ENCODE measurements around the gene SNAP25. TPM values are rescaled to one million over a fixed set of nuclear protein-coding genes. Genes with fewer than 3 reads are reported as not detected.

The SNAP25 gene
- total RNA-seq, 2 experiments from 2014 or later: not detected

- peaks cover 14% of the 10 kb centered on the region for H3K27me3 Mint-ChIP-seq
- no peak for DNase-seq
- H3K27ac Mint-ChIP-seq: no peak overlapping the region
- no peaks in the 10 kb centered on the region for H3K9me3 Mint-ChIP-seq
- H3K36me3 Mint-ChIP-seq: no peaks in the 10 kb centered on the region
- H3K4me3 Mint-ChIP-seq: no peak overlapping the region
- no peaks in the 10 kb centered on the region for H3K4me1 Mint-ChIP-seq
These were observed 50.0 kb downstream of the SNAP25 start for GRCh38 chr20:10268636-10269035.

GRCh38 chr20:10270630-10271029 is 52.0 kb downstream of the SNAP25 start:
- H3K27me3 Mint-ChIP-seq: peaks cover 4% of the 10 kb centered on the region
- no peak for DNase-seq
- no peaks in the 10 kb centered on the region for H3K36me3 Mint-ChIP-seq
- no peaks in the 10 kb centered on the region for H3K9me3 Mint-ChIP-seq
- no peak overlapping the region for H3K27ac Mint-ChIP-seq
- H3K4me1 Mint-ChIP-seq: no peaks in the 10 kb centered on the region
- no peak overlapping the region for H3K4me3 Mint-ChIP-seq

GRCh38 chr20:10271494-10272219 is 53.0 kb downstream of the SNAP25 start:
- Mint-ChIP-seq H3K4me1 (no peaks in the 10 kb centered on the region), H3K27me3 (peaks cover 4% of the 10 kb centered on the region)

GRCh38 chr20:10276878-10277580 is 58.4 kb downstream of the SNAP25 start:
- Mint-ChIP-seq H3K27me3 (peaks cover 16% of the 10 kb centered on the region), H3K36me3 (no peaks in the 10 kb centered on the region), H3K27ac (no peak overlapping the region)

More at GRCh38 chr20:10271494-10272219, 53.0 kb downstream of the SNAP25 start:
- no peak overlapping the region for H3K27ac Mint-ChIP-seq
- H3K4me3 Mint-ChIP-seq: no peak overlapping the region
- no peak for DNase-seq
- no peaks in the 10 kb centered on the region for H3K36me3 Mint-ChIP-seq
- H3K9me3 Mint-ChIP-seq: no peaks in the 10 kb centered on the region

GRCh38 chr20:10277616-10278015 is 59.0 kb downstream of the SNAP25 start:
- no peak for DNase-seq
- peaks cover 16% of the 10 kb centered on the region for H3K27me3 Mint-ChIP-seq
- no peak overlapping the region for H3K4me3 Mint-ChIP-seq
- H3K36me3 Mint-ChIP-seq: no peaks in the 10 kb centered on the region
- no peaks in the 10 kb centered on the region for H3K4me1 Mint-ChIP-seq
- no peak overlapping the region for H3K27ac Mint-ChIP-seq
- no peaks in the 10 kb centered on the region for H3K9me3 Mint-ChIP-seq

More at GRCh38 chr20:10276878-10277580, 58.4 kb downstream of the SNAP25 start:
- DNase-seq: no peak
- Mint-ChIP-seq H3K9me3 (no peaks in the 10 kb centered on the region), H3K4me3 (no peak overlapping the region), H3K4me1 (no peaks in the 10 kb centered on the region)

GRCh38 chr20:10278412-10278811 is 59.8 kb downstream of the SNAP25 start:
- Mint-ChIP-seq H3K4me1 (no peaks in the 10 kb centered on the region), H3K4me3 (no peak overlapping the region), H3K27ac (no peak overlapping the region), H3K36me3 (no peaks in the 10 kb centered on the region), H3K27me3 (peaks cover 16% of the 10 kb centered on the region), H3K9me3 (no peaks in the 10 kb centered on the region)
- DNase-seq: no peak

GRCh38 chr20:10280018-10280908 is 61.6 kb downstream of the SNAP25 start:
- no peak for DNase-seq
- H3K4me1 Mint-ChIP-seq: no peaks in the 10 kb centered on the region
- H3K27me3 Mint-ChIP-seq: peaks cover 25% of the 10 kb centered on the region
- no peaks in the 10 kb centered on the region for H3K36me3 Mint-ChIP-seq
- H3K27ac Mint-ChIP-seq: no peak overlapping the region
- H3K4me3 Mint-ChIP-seq: no peak overlapping the region
- H3K9me3 Mint-ChIP-seq: no peaks in the 10 kb centered on the region

- DNase-seq: no peak
- peaks cover 33% of the 10 kb centered on the region for H3K27me3 Mint-ChIP-seq
- no peak overlapping the region for H3K4me3 Mint-ChIP-seq
- H3K4me1 Mint-ChIP-seq: no peaks in the 10 kb centered on the region
- H3K36me3 Mint-ChIP-seq: no peaks in the 10 kb centered on the region
- H3K9me3 Mint-ChIP-seq: no peaks in the 10 kb centered on the region
- no peak overlapping the region for H3K27ac Mint-ChIP-seq
These were observed 63.3 kb downstream of the SNAP25 start for GRCh38 chr20:10281911-10282310.

GRCh38 chr20:10282979-10283456 is 64.4 kb downstream of the SNAP25 start:
- H3K9me3 Mint-ChIP-seq: no peaks in the 10 kb centered on the region
- no peak overlapping the region for H3K4me3 Mint-ChIP-seq

GRCh38 chr20:10286356-10286755 is 67.7 kb downstream of the SNAP25 start:
- H3K27ac Mint-ChIP-seq: no peak overlapping the region
- no peak for DNase-seq
- H3K4me1 Mint-ChIP-seq: no peaks in the 10 kb centered on the region
- no peak overlapping the region for H3K4me3 Mint-ChIP-seq
- no peaks in the 10 kb centered on the region for H3K9me3 Mint-ChIP-seq
- no peaks in the 10 kb centered on the region for H3K36me3 Mint-ChIP-seq
- peaks cover 21% of the 10 kb centered on the region for H3K27me3 Mint-ChIP-seq

More at GRCh38 chr20:10282979-10283456, 64.4 kb downstream of the SNAP25 start:
- no peak for DNase-seq
- Mint-ChIP-seq H3K4me1 (no peaks in the 10 kb centered on the region), H3K27me3 (peaks cover 28% of the 10 kb centered on the region), H3K36me3 (no peaks in the 10 kb centered on the region), H3K27ac (no peak overlapping the region)

- no peaks in the 10 kb centered on the region for H3K9me3 Mint-ChIP-seq
- H3K27ac Mint-ChIP-seq: no peak overlapping the region
- no peak for DNase-seq
- no peaks in the 10 kb centered on the region for H3K4me1 Mint-ChIP-seq
- H3K4me3 Mint-ChIP-seq: no peak overlapping the region
- no peaks in the 10 kb centered on the region for H3K36me3 Mint-ChIP-seq
- peaks cover 22% of the 10 kb centered on the region for H3K27me3 Mint-ChIP-seq
These were observed 69.8 kb downstream of the SNAP25 start for GRCh38 chr20:10288421-10288820.

GRCh38 chr20:10288954-10289646 is 70.5 kb downstream of the SNAP25 start:
- H3K27me3 Mint-ChIP-seq: peaks cover 25% of the 10 kb centered on the region
- H3K4me1 Mint-ChIP-seq: no peaks in the 10 kb centered on the region
- no peaks in the 10 kb centered on the region for H3K36me3 Mint-ChIP-seq
- no peak overlapping the region for H3K4me3 Mint-ChIP-seq
- no peaks in the 10 kb centered on the region for H3K9me3 Mint-ChIP-seq
- H3K27ac Mint-ChIP-seq: no peak overlapping the region
- no peak for DNase-seq

GRCh38 chr20:10291568-10292248 is 73.1 kb downstream of the SNAP25 start:
- H3K4me3 Mint-ChIP-seq: no peak overlapping the region
- no peaks in the 10 kb centered on the region for H3K36me3 Mint-ChIP-seq
- H3K27me3 Mint-ChIP-seq: peaks cover 9% of the 10 kb centered on the region
- DNase-seq: no peak
- H3K9me3 Mint-ChIP-seq: no peaks in the 10 kb centered on the region
- no peak overlapping the region for H3K27ac Mint-ChIP-seq
- H3K4me1 Mint-ChIP-seq: no peaks in the 10 kb centered on the region

GRCh38 chr20:10297223-10297622 is 78.6 kb downstream of the SNAP25 start:
- H3K27me3 Mint-ChIP-seq: peaks cover 8% of the 10 kb centered on the region
- H3K9me3 Mint-ChIP-seq: no peaks in the 10 kb centered on the region
- H3K4me3 Mint-ChIP-seq: no peak overlapping the region
- H3K4me1 Mint-ChIP-seq: peaks cover 2% of the 10 kb centered on the region
- H3K36me3 Mint-ChIP-seq: no peaks in the 10 kb centered on the region
- no peak overlapping the region for H3K27ac Mint-ChIP-seq
- no peak for DNase-seq
